Astrocyte (in vitro differentiated cells and primary cell): ENCODE data around the gene LEMD1. TPM values are rescaled to one million over a fixed set of nuclear protein-coding genes. Genes with fewer than 3 reads are reported as not detected.
A peak's percentile ranks its signal among the peaks of the same experiment; 100 is the strongest.

Experiments
- DNase-seq: peaks from one replicate; pipeline ENCODE4 v3.0.0-alpha.2; 2010; ENCODE audit warnings: low read depth
- FAIRE-seq: peaks from 2 replicates; lab custom pipeline; 2011; peaks lifted over from hg19 to GRCh38; lab: Jason Lieb, UNC
- H2AFZ ChIP-seq: 2 replicates; pipeline ENCODE4 v1.6.0; 2012; ENCODE audit warnings: low read depth, low read length, inconsistent platforms
- H3K27ac ChIP-seq: 2 replicates; pipeline ENCODE4 v1.5.1; 2011; ENCODE audit warnings: low read depth, low read length, inconsistent platforms
- H3K27me3 ChIP-seq: 2 replicates; pipeline ENCODE4 v1.6.0; 2011; ENCODE audit warnings: low read length, inconsistent platforms; ENCODE audit not compliant: insufficient read depth
- H3K36me3 ChIP-seq: 2 replicates; pipeline ENCODE4 v1.5.1; 2011; ENCODE audit warnings: low read length, inconsistent platforms; ENCODE audit not compliant: insufficient read depth
- H3K4me1 ChIP-seq: 2 replicates; pipeline ENCODE4 v1.5.1; 2011; ENCODE audit warnings: low read length, inconsistent platforms; ENCODE audit not compliant: insufficient read depth
- H3K4me2 ChIP-seq: 2 replicates; pipeline ENCODE4 v1.6.0; 2012; ENCODE audit warnings: low read length, inconsistent platforms
- H3K4me3 ChIP-seq: 2 replicates; pipeline ENCODE4 v1.5.1; 2011; ENCODE audit warnings: low read depth, mild to moderate bottlenecking, low read length, inconsistent platforms; ENCODE audit not compliant: insufficient read depth
- H3K79me2 ChIP-seq: 2 replicates; pipeline ENCODE4 v1.6.0; 2012; ENCODE audit warnings: mild to moderate bottlenecking, low read length, inconsistent platforms; ENCODE audit not compliant: insufficient read depth
- H3K9ac ChIP-seq: 2 replicates; pipeline ENCODE4 v1.6.0; 2012; ENCODE audit warnings: mild to moderate bottlenecking, low read length, inconsistent platforms
- H3K9me3 ChIP-seq: 2 replicates; pipeline ENCODE4 v1.5.1; 2012; ENCODE audit warnings: low read depth, mild to moderate bottlenecking, low read length, inconsistent platforms; ENCODE audit not compliant: insufficient read depth
- H4K20me1 ChIP-seq: 2 replicates; pipeline ENCODE4 v1.6.0; 2012; ENCODE audit warnings: low read length, inconsistent platforms; ENCODE audit not compliant: insufficient read depth
- H3K27ac Mint-ChIP-seq: one replicate; pipeline ENCODE4 v1.8.0; 2021; ENCODE audit warnings: mild to moderate bottlenecking, mixed read lengths; ENCODE audit not compliant: unreplicated experiment
- H3K27me3 Mint-ChIP-seq: one replicate; pipeline ENCODE4 v1.8.0; 2021; ENCODE audit warnings: low read depth, mixed read lengths; ENCODE audit not compliant: unreplicated experiment
- H3K36me3 Mint-ChIP-seq: one replicate; pipeline ENCODE4 v1.8.0; 2021; ENCODE audit warnings: low read depth, mixed read lengths; ENCODE audit not compliant: unreplicated experiment
- H3K4me1 Mint-ChIP-seq: one replicate; pipeline ENCODE4 v1.8.0; 2021; ENCODE audit warnings: low read depth, mixed read lengths; ENCODE audit not compliant: unreplicated experiment
- H3K4me3 Mint-ChIP-seq: one replicate; pipeline ENCODE4 v1.8.0; 2021; ENCODE audit warnings: mild to moderate bottlenecking, moderate library complexity, mixed read lengths; ENCODE audit not compliant: unreplicated experiment
- H3K9me3 Mint-ChIP-seq: one replicate; pipeline ENCODE4 v1.8.0; 2021; ENCODE audit warnings: mild to moderate bottlenecking, mixed read lengths; ENCODE audit not compliant: unreplicated experiment
- CTCF ChIP-seq: IDR thresholded peaks from 2 replicates; pipeline ENCODE4 v1.5.1; 2011; ENCODE audit warnings: low read depth, mild to moderate bottlenecking, inconsistent platforms, low read length, moderate library complexity; ENCODE audit not compliant: insufficient read depth
- EZH2 ChIP-seq: IDR thresholded peaks from 2 replicates; pipeline ENCODE4 v1.6.1; 2012; ENCODE audit warnings: mild to moderate bottlenecking, low read length, inconsistent platforms; ENCODE audit not compliant: insufficient read depth
- total RNA-seq: library from RNA; stranded (reverse); gene quantifications from 2 replicates; pipeline ENCODE4 v1.2.1, GENCODE V29; 2021

The LEMD1 gene
- total RNA-seq, 1 donor from 2014 or later, result 3.1 TPM

GRCh38 chr1:205379056-205379455 lies 42.8 kb downstream of the LEMD1 start:
- no peaks in the 10 kb centered on the region for H4K20me1 ChIP-seq
- TF ChIP-seq CTCF, result no peak
- TF ChIP-seq EZH2, result no peak
- H3K9ac ChIP-seq, result no peak overlapping the region
- H3K27ac Mint-ChIP-seq, result no peak overlapping the region
- no peaks in the 10 kb centered on the region for H3K36me3 Mint-ChIP-seq
- FAIRE-seq (no peak), DNase-seq (no peak)
- H3K4me1 Mint-ChIP-seq, result peaks cover 33% of the 10 kb centered on the region
- no peaks in the 10 kb centered on the region for H3K27me3 ChIP-seq
- no peak overlapping the region for H2AFZ ChIP-seq
- H3K4me2 ChIP-seq, result no peak overlapping the region
- peaks cover 28% of the 10 kb centered on the region for H3K4me1 ChIP-seq
- no peaks in the 10 kb centered on the region for H3K9me3 Mint-ChIP-seq
- no peaks in the 10 kb centered on the region for H3K9me3 ChIP-seq
- no peaks in the 10 kb centered on the region for H3K27me3 Mint-ChIP-seq
- no peaks in the 10 kb centered on the region for H3K79me2 ChIP-seq
- H3K4me3 ChIP-seq, result no peak overlapping the region
- H3K36me3 ChIP-seq, result no peaks in the 10 kb centered on the region
- no peak overlapping the region for H3K4me3 Mint-ChIP-seq
- H3K27ac ChIP-seq, result no peak overlapping the region

GRCh38 chr1:205377355-205377754 lies 44.5 kb downstream of the LEMD1 start:
- Histone ChIP-seq H3K4me1 (peaks cover 45% of the 10 kb centered on the region), H3K4me3 (no peak overlapping the region), H3K27ac (no peak overlapping the region), H4K20me1 (no peaks in the 10 kb centered on the region), H3K4me2 (no peak overlapping the region), H3K27me3 (no peaks in the 10 kb centered on the region), H3K9me3 (no peaks in the 10 kb centered on the region), H3K36me3 (no peaks in the 10 kb centered on the region), H3K9ac (no peak overlapping the region), H3K79me2 (no peaks in the 10 kb centered on the region), H2AFZ (no peak overlapping the region)
- Mint-ChIP-seq H3K9me3 (no peaks in the 10 kb centered on the region), H3K36me3 (no peaks in the 10 kb centered on the region), H3K4me1 (peaks cover 49% of the 10 kb centered on the region), H3K4me3 (no peak overlapping the region), H3K27ac (no peak overlapping the region), H3K27me3 (no peaks in the 10 kb centered on the region)
- DNase-seq (no peak), FAIRE-seq (no peak)
- TF ChIP-seq CTCF (no peak), EZH2 (no peak)

- H3K27me3 Mint-ChIP-seq, result no peaks in the 10 kb centered on the region
- FAIRE-seq (no peak), DNase-seq (no peak)
- Histone ChIP-seq H3K9ac (no peak overlapping the region), H3K4me1 (peaks cover 51% of the 10 kb centered on the region), H3K27ac (no peak overlapping the region), H3K4me2 (peak overlapping the region; percentile 62), H3K36me3 (no peaks in the 10 kb centered on the region), H2AFZ (no peak overlapping the region), H3K79me2 (no peaks in the 10 kb centered on the region), H3K27me3 (no peaks in the 10 kb centered on the region), H4K20me1 (no peaks in the 10 kb centered on the region), H3K9me3 (no peaks in the 10 kb centered on the region), H3K4me3 (no peak overlapping the region)
- H3K4me3 Mint-ChIP-seq, result no peak overlapping the region
- no peak for TF ChIP-seq EZH2
- peaks cover 55% of the 10 kb centered on the region for H3K4me1 Mint-ChIP-seq
- H3K9me3 Mint-ChIP-seq, result no peaks in the 10 kb centered on the region
- no peaks in the 10 kb centered on the region for H3K36me3 Mint-ChIP-seq
- peak overlapping the region; percentile 77 for H3K27ac Mint-ChIP-seq
Observed at GRCh38 chr1:205376739-205377138, 45.1 kb downstream of the LEMD1 start.
